GM12892 (cell line): ENCODE data around the gene PSKH1.
A peak's percentile ranks its signal among the peaks of the same experiment; 100 is the strongest.

Experiments
- POLR2AphosphoS5 ChIP-seq: IDR thresholded peaks from 2 replicates; pipeline ENCODE4 v1.6.1; 2011; ENCODE audit warnings: low read depth, low read length, control low read depth
- TAF1 ChIP-seq: IDR thresholded peaks from 2 replicates; pipeline ENCODE4 v1.6.1; 2011; ENCODE audit warnings: low read depth, mild to moderate bottlenecking, control low read depth, low read length, borderline replicate concordance

DNA sequence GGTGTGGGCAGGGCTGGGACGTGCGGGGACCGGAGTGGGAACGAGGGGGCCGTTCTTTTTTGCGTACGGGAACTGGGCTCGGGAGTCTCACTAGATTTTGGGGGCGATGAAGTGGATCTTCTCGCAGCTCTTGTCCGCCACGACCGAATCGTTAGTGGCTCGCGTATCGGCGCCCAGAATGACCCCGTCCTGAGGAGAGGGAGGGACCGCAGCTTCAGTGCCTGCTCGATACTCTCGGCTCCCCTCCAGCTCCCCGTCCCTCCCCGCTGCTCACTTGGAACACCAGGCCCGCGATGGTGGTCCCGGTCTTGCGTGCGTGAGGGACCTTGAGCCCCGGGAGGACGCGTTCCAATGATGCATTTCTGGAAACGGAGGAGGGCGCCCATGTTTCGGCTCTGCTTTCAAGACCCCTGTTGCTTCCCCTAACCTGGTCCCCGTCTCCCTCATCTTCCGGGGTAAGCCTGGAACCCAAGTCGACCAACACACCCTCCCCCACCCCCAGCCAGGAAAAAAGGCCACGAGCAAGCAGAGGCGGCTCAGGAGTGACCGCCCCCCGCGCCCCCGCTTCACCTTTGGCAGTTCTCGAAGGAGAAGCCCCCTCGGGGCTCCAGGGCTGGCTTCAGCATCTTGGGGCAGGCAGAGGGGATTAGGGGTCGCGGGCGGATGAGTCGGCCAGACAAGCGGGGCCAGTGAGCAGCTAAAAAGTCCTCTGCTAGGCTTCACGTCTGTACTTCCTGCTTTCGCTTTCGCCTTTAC, 43.2 kb downstream of the PSKH1 start, which contains the start of gene PSMB10:
- peak; percentile 74; the same call in 1 of the 2 replicates for TF ChIP-seq POLR2AphosphoS5
- 0 out of 2 replicates have a peak, but pooled peaks have one; percentile 55 for TF ChIP-seq TAF1
